IPS-18c (cell line): ENCODE measurements around the gene BUD31.
A peak's percentile ranks its signal among the peaks of the same experiment; 100 is the strongest.
"Not testable (repeated sequence)": the region's sequence is repeated elsewhere in the genome, so short reads cannot be mapped to it uniquely, and the experiment has no call there.

Source experiments
- H3K4me3 ChIP-seq: 2 replicates; pipeline ENCODE4 v1.7.0; 2013; ENCODE audit warnings: low read depth, mild to moderate bottlenecking, low read length, moderate library complexity; ENCODE audit not compliant: insufficient read depth
- H3K9me3 ChIP-seq: one replicate; pipeline ENCODE4 v1.6.1; 2013; ENCODE audit warnings: mild to moderate bottlenecking, low read length, moderate library complexity; ENCODE audit not compliant: control insufficient read depth, insufficient read depth

BUD31 gene

GRCh38 chr7:99415513-99416127 is 6.9 kb downstream of the BUD31 start:
- H3K9me3 ChIP-seq, H3K4me3 ChIP-seq: not testable (repeated sequence)

GRCh38 chr7:99418260-99418659 is 9.5 kb downstream of the BUD31 start:
- no peaks in the 10 kb centered on the region for H3K9me3 ChIP-seq
- no peak overlapping the region for H3K4me3 ChIP-seq

- H3K9me3 ChIP-seq, result no peaks in the 10 kb centered on the region
- no peak overlapping the region for H3K4me3 ChIP-seq
Observed at GRCh38 chr7:99419323-99420021, 10.7 kb downstream of the BUD31 start.

DNA sequence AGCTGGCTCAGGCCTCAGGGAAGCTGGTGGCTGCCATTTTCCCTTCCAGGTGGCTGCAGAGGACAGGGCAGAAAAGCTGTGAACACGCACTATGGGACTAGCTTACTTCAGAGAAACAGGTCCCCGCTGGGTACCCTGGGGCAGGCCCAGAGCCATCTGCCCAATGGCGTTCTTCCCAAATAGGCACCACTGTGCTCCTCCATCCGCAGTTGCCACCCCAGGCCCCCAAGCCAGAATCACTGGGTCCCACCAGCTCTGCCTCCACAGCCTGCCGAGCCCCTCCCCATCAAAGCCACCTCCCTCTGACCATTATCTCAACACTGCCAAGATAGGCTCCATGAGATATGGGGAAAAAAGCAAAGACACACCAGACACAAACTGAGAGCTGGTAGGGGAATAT is 11.4 kb downstream of the BUD31 start:
- no peak overlapping the region for H3K4me3 ChIP-seq
- no peaks in the 10 kb centered on the region for H3K9me3 ChIP-seq

DNA sequence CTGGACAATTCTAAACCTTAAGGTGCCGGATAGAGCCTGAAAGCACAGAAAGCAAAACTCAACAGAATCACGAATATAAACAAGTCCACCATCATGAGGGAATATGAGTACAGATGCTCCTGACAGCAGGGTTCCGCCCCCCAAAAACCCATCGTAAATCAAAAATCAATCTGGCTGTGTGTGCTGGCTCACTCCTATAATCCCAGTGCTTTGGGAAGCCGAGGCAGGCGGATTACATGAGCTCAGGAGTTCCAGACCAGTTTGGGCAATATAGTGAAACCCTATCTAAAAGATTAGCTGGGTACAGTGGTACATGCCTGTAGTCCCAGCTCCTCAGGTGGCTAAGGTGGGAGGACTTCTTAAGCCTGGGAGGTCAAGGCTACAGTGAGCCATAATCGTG is 12.2 kb downstream of the BUD31 start:
- Histone ChIP-seq H3K4me3 (no peak overlapping the region), H3K9me3 (peaks cover 2% of the 10 kb centered on the region)

DNA sequence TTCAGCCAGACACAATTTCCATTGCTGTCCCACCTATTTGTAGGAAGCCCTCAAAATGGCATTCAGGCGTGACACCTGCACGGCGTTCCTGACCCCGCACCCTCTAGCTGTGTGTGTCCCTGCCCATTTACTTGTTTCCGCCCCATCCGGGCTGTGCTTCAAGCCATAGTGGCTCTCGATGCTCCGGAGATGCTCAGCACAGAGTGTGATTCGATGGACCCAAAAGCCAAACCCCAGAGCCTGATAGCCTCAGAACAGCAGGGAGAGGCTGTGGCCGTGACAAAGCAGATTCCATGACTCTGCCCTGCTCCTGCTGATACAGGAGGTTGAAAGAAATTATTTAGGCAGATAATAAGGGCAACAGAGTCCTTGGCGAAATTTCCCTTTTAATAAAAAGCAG is 13.4 kb downstream of the BUD31 start:
- Histone ChIP-seq H3K9me3 (peaks cover 2% of the 10 kb centered on the region), H3K4me3 (no peak overlapping the region)

- no peak overlapping the region for H3K4me3 ChIP-seq
- peaks cover 2% of the 10 kb centered on the region for H3K9me3 ChIP-seq
Observed at GRCh38 chr7:99422625-99423024, 13.9 kb downstream of the BUD31 start.

DNA sequence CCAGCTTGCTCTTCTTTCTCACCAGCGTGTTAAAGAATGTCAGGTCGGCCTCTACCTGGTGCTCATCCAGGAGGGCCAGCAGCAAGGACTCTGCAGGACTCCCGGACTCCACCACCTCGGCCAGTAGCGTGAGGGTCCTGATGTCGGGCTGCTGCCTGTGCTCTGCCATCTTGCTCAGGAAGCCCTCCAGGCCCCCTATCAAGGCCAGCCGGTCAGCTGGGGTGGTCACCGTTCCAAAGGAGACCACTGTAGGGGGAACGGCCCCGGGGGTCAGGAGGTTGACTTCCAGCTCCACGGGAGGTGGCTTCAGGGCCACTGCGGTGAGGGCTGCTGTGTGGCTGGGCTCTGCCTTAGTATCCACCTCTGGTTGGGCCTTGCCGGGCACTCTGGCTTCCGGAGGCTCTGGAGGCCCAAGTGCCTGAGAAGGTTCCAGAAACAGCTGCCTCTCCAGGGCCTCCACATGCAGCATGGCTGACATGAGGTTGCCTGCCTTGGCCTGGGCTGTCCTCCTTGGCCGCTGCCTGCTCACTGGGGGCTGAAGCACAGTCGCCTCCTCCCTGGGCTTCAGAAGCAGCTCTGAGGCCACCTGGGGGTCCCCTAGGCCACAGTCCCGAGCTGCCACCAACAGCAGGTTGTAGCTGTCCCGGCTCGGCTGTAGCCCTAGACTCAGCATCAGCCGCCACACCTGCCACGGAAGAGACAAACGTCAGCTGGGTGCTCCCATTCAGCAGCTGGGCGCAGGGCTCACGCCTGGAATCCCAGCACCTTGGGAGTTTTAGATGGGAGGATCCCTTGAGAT is 16.4 kb downstream of the BUD31 start:
- H3K4me3 ChIP-seq, result no peak overlapping the region
- peaks cover 2% of the 10 kb centered on the region for H3K9me3 ChIP-seq

DNA sequence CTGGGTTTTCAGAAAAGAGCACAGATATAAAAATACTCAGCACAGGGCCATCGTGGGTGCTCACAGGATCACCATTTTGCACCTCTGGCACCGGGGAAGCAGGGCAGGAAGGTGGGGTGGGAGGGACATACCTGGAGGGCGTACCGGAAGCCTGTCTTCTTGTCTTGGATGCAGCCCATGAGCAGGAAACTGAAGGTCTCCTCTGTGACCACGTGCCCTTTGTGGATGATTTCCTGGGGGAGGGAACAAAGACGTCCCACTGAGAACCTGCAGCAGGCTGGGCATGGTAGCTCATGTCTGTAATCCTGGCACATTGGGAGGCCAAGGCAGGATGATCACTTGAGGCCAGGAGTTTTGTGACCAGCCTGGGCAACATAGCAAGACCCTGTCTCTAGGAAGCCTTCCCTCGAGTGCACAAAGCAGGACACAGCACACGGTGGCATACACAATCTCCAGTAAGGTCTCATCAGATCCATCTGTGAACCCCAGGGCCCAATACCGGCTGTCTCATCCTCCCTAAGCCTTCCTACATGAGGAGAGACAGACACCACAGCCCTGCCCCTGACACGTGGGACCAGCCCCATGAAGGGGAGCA is 20.3 kb downstream of the BUD31 start:
- Histone ChIP-seq H3K9me3 (peaks cover 2% of the 10 kb centered on the region), H3K4me3 (no peak overlapping the region)

DNA sequence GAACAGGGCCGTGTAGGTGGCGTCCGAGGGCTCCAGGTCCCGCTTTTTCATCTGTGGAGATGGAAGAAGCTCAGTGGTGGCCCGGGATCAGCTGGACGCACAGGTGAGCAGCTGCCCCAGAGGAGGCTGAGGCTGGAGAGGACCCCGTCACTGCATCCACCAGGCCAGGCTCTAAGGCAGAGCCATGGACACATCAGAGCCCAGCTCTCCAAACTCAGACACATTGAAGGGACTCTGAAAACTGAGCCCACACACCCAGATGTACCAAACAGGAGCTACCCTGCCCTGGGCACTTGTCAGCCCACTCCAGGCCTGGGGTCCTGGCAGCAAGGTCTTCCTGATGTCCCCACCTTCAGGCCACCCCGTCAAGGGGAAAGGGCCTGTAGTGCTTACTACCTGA is 21.0 kb downstream of the BUD31 start:
- H3K9me3 ChIP-seq, result peaks cover 2% of the 10 kb centered on the region
- H3K4me3 ChIP-seq, result no peak overlapping the region

GRCh38 chr7:99431756-99432540 is 23.2 kb downstream of the BUD31 start:
- H3K4me3 ChIP-seq, H3K9me3 ChIP-seq: not testable (repeated sequence)

- H3K4me3 ChIP-seq, result no peak overlapping the region
- H3K9me3 ChIP-seq, result no peaks in the 10 kb centered on the region
Observed at GRCh38 chr7:99433158-99433557, 24.4 kb downstream of the BUD31 start.

DNA sequence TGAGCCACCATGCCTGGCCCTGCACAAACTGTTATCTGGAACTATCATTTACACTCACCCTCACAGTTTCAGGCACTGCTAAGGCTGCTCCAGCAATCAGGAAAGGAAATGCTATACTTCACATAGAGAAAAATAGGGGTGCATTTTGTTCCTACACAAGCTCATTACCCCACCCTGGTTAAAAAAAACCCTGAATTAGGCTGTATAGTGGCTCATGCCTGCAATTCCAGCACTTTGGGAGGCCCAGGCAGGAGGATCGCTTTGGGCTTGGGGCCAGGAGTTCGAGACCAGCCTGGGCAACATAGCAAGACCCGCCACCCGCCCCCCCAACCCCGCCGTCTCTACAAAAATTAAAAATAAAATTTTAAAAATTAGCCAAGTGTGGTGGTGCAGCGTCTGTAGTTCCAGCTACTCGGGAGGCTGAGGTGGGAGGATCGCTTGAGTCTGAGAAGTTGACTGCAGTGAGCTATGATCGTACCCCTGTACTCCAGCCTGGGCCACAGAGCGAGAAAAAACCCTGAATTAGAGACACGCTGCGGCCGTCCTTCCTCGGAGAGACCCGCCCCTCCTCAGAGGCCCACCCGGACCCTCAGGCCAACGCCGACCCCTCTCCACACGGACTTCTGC is 29.3 kb downstream of the BUD31 start:
- Histone ChIP-seq H3K9me3 (no peaks in the 10 kb centered on the region), H3K4me3 (peak overlapping the region; percentile 99)

DNA sequence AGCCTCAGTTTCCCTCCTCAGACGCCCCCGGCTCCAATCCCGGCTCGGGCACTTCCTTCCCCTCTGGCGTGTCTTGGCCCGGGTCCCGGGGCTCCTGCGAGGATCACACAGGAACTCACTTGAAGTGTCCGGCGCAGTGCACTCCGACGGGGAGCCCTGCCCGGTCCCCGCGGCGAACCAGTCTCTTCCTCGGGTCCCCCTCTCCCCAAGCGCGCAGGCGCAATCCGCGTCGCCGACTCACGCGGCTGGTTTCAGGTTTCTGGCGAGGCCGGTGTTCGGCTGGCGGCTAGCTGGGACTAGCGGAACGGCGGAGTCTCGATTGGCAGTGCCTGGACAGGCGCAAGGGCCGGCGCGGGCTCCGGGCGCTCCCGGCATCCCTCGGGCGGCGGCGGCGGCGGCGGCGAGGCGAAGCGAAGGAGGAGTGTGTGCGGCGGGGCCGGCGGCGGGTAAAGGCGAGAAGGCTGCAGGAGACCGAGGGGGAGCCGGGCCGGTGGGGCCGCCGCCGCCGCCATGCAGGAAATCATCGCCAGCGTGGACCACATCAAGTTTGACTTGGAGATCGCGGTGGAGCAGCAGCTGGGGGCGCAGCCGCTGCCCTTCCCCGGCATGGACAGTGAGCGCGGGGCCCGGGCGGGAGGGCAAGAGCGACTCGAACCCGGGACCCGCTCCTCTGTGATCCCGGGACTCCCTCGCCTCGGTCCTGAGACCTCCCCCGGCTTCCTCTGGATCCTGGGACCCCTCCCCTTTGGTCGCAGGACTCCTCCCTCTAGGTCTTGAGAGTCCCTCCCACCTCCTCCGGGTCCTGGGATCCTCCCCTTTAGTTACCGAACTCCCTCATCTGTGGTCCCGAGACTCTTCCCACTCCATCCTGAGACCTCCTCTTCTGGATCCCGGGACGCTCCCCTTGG is 30.1 kb downstream of the BUD31 start, which contains the start of the genes CPSF4 and PTCD1:
Gene CPSF4, plus strand, starts transcription at position 371 of the 908 bp plus-strand sequence. Its CDS starts 140 bp downstream, at position 511.
Gene PTCD1, minus strand, starts transcription at position 226 of the 908 bp plus-strand sequence. CDS start 3,556 bp downstream, outside the sequence.
- Histone ChIP-seq H3K4me3 (peak within 1 kb of the TSS; percentile 99), H3K9me3 (no peaks in the 10 kb centered on the region)

DNA sequence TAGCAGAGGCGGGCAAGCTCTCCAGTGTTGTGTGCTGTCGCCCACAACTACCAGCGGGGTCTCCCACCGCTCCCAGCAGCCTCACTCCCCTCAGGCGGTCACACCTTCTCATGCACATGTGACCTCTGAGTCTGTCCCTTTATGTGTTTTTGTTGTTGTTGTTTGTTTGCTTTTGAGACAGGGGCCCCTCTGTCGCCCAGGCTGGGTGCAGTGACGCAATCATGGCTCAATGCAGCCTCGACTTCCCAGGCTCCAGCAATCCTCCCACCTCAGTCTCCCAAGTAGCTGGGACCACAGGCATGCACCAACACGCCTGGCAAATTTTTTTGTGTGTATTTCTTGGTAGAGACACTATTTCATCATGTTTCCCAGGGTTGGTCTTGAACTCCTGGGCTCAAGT is 31.4 kb downstream of the BUD31 start:
- no peaks in the 10 kb centered on the region for H3K9me3 ChIP-seq
- H3K4me3 ChIP-seq, result peak overlapping the region; percentile 99

- no peaks in the 10 kb centered on the region for H3K9me3 ChIP-seq
- no peak overlapping the region for H3K4me3 ChIP-seq
Observed at GRCh38 chr7:99446096-99446495, 37.3 kb downstream of the BUD31 start.
